Eye (tissue), 1 donor: ENCODE results near the gene GPC4.

Experiments
- DNase-seq: peaks from one replicate; pipeline ENCODE4 v3.0.0-alpha.2; 2015

GPC4 gene

DNA sequence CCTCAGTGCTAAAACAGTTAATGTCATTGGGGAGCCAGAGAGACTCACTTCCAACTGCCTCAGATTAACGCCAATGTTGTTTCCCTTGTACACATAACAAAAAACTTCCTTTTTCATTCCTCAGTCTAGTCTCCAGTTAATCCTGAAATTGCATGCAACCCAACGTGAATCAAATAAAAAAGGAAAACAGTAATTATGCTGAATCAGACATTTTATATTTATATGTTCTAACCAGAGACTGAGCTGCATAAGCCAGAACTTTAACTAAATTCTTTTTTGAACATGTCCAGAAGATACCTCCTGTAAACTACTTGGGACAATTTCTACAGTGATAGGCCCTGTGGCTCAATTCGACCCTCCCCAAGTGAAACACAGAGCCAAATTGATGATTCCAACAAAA, 4.7 kb downstream of the GPC4 start:
- DNase-seq: no peak

DNA sequence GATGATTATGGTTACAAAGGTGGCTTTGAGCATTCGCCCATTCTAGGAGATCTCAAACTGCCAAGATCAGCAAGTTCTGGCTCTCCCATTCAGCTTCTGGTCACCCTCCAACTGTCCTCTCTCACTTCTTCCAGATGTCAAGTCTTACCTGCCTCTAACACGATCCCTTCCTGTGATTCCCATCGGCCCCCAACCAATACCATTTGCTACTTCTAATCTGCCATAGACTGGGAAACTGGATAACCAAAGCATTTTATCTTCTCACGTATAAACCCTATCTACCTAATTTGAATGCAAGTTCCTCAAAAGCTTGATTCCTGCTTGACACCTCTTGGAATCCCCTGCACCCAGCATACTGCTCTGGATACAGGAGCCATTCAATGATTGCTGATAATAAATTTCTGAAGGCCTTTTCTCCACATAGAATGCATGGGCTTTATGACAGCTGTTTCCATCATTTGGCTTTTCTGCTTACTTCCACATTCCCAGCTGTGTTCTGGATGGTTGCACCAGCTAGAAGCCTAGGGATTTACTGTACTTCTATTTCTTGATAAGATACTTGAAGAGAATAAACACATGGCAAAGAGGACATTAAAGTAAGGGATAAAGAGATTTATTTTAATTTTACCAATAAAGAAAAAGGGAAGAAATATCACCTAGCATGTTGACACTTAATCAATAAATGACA, 9.6 kb downstream of the GPC4 start:
- DNase-seq: no peak

DNA sequence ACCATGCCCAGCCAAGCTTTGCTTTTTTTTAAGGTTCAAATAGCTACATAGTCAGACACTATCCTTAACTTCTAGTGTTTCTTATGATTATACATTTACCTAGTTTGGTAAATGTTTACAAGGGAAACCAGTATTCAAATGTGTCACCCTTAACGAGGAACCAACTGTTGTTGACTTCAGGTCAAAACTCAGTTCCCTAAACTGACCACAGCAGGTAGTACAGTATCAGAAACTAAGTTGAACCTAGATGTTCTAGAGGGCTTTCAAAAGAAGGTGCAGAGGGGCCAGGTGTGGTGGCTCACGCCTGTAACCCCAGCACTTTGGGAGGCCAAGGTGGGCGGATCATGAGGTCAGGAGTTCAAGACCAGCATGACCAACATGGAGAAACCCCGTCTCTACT, 11.3 kb downstream of the GPC4 start:
- DNase-seq: no peak

DNA sequence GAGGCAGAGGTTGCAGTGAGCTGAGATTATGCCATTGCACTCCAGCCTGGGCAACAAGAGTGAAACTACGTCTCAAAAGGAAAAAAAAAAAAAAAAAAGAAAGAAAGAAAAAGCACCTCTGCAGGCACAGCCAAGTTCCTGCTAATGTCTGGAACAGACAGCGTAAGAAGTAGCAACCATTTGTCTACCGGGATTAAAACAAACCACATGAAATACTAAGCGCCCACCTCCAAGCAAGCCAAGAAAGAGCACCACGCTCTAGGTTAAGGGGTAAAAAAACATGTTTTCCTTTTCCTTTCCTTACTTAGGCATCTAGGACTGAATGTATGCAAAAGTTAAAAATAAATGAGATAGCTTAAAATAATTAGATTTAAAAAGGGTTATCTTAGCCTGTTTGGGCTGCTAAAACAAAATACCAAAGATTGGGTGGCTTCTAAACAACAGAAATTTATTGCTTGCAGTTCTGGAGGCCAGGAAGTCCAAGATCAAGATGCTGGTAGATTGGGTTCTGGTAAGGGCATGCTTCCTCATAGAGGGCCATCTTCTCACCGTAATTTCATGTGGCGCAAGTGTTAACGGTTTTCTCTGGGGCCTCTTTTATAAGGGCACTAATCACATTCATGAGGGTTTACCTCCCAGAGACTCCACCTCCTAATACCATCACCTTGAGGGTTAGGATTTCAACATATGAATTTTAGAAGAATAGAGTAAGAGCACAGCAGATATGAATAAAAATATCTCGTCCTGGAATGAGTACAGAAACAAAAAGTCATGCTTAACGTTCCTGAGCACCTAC, 12.3 kb downstream of the GPC4 start:
- no peak for DNase-seq

DNA sequence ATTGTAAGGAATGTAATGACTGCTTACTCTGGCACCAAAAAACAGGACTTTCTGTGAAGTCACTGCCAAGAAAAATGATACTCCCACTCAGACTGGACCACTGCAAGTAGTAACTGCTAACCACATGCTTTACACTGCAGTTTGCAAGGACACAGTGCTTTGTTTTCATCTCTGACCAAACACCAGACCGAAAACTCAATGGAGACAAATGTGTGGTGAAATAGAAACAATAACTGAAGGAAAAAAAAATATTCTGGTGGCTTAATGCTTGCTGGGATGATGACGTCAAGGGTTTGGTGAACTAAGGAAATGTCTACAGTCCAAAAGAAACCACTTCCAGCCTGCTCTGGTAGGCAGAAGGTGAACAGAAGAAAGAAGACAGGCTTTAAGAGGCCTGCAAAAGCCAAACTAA, 13.2 kb downstream of the GPC4 start:
- DNase-seq: no peak

DNA sequence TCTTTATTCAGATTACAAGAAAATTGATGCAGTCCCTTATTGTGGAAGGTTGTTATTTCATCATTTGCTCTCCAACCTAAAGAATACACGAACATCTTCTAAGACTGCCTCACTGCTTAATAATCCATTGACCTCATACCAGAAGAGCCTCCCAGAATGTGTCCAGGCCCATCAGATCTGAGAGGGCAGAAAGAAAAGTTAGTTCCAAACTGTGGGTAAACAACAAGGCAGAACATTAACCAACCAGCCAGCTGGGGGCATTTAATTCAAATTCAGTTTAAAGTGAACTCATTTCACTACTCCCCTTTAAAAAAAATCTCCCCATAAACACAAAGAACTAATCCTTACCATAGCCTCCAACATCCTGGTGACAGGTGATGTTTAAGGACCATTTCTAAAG, 13.8 kb downstream of the GPC4 start:
- no peak for DNase-seq

DNA sequence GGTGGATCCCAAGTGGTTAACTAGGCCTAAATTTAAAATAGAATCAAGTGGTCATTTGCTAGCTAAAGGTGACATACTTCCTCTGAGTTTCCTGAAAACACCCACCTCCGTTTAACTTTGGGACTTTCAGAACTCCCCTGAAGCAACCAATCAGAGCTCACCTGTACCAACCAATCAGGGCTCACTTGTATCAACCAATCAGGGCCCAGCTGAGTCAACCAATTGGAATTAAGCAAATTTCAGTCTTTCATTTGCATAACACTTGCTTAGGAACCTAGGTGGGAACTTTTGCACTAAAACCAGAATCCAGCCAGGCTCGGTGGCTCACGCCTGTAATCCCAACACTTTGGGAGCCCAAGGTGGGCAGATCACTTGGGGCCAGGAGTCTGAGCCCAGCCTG, 15.9 kb downstream of the GPC4 start:
- DNase-seq: no peak

DNA sequence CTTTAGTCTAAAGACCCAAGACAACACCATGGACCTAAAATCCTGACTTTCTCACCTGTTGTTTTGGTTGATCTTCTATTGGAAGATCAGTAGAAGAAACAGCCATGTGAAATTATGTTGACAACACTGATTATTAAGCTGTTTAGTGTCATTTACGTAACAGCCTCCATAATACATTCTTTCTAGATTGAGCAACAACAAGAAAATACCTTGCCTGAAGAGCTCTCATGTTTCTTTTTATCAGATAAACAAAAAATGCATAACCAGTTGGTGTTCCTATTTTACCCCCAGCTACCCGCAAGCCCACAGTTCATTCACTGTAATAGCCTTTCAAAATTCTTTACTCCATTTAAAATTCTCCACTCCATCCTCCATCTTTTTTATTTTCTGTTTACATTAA, 20.5 kb downstream of the GPC4 start:
- no peak for DNase-seq

DNA sequence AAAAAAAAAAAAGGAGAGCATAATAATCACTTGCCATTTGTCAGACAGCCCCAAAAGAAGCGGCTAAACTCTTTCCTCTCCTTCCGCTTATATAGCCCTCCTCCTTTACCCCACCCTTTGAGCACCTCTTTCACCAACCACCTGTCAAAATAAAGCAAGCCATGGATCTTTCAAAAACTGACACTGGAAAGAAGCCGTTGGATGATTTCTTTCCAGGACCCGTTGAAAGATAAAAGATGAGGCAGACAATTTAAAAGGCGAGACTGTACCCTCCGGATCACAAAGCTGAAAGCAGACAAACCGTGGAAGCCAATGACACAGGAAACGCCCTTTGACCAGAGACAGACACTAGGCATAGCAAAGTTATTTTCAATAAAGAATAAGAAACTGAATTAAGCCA, 22.6 kb downstream of the GPC4 start:
- DNase-seq: no peak

DNA sequence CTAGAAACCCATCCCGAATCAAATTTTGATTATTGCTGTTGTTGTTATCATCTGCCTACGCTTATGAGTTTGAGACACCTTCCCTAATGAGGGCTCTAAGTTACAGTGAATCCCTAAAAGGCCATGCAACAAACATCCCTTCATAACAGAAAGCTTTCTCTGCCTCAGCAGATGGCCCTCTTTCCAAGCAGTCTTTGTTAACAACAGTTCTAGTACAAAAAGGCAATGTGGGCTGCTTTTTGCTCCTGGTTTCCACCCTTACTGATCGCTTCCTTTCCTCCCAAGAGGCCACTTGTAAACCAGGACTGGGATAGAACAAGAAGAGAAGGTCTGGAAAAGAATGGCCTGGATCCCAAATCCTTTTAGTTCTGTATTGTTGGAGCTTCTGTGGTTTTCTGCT, 24.2 kb downstream of the GPC4 start:
- DNase-seq: peak; percentile 28

DNA sequence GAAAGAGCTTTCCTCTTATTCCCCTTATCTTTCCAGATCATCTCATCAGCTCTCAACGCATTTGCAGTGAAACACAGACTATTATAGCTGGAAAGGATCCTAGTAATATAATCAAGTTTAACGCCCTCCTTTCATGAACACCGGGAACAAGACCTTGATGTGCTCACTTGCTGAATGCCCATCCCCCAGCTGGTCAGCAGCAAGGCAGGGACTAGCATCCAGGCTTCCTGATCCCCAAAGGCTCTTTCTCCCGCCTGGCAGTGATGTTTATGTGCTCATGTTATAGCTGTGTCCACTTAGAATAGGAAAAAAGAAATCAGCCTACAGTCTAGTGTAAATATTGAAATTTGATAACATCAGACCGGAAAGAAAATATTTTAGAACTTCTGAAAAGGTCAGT, 24.6 kb downstream of the GPC4 start:
- peak; percentile 49 for DNase-seq

DNA sequence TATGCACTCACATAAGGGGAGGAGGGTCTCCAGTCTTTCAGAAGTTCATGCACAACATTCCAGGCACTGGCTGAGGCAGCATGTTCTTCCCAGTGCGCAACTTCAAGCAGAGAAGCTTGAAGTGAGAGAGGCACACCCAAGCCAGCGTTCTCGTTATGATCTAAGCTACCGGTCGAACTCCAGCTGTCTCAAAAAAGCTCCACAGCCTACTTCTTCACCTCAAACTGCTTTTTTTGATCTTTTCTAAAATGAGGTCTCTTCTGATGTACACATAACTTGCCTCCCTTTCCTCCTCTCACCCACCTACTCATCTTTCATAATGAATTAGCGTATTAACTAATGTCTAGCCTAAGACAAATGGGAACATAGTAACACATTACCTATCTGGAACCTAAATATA, 25.3 kb downstream of the GPC4 start:
- DNase-seq: no peak

DNA sequence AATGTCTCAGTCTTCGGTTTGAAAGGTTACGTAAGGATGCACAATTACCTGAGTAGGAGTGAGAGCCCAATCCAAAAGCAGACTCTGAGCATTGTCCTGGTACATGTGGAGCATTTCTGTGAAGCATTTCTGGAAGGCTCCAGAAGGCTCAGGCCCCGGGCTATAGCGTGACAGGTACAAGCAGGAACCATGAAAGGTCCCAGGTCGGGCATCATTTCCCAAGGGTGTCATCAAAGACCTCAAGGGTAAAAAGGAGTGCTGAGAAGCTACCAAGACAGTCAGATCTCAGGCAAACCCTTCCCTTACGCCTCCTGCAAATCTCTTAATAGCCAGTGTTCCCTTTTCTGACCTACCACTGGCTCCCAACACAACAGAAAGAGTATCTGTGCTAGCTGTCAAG, 30.8 kb downstream of the GPC4 start:
- no peak for DNase-seq

DNA sequence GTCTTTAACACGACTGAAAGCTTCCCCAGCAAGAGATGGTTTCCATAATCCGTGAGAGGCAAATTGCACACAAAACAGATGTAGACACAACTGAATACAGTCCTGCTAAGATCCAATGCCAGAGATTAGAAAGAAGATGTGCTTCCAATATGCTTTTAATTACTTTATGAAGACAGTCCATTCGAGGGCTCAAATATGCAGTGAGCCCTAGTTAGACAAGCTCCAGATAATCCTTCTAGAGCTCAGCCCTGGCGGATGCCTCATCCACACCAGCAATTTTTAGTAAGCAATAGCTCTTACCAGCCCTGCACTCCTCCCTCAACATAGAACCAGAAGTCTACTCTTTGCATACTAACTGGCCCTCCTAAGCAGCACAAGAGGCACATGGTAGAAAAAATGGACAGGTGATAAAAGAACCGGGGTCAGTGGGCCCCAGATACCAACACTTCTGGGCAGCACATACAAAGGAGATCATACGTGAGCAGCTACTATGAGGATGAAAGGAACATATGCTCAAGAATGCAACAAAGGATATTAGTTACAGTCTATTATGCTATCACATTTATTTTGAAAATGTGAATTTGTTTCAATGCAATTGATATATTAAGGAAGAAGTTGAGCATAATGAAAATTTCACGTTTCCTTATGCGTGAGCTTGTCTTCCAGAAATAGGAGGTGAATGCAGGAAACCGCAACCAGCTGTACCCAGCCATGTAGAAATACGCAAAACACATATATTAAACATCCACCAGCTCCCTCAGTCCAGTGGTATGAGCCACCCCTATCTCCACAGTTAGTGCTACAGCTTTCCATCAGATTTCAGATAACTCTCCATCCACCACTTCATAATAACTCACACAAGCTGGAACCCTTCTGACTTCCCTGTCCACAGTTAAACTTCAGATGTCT, 34.3 kb downstream of the GPC4 start:
- DNase-seq: no peak

DNA sequence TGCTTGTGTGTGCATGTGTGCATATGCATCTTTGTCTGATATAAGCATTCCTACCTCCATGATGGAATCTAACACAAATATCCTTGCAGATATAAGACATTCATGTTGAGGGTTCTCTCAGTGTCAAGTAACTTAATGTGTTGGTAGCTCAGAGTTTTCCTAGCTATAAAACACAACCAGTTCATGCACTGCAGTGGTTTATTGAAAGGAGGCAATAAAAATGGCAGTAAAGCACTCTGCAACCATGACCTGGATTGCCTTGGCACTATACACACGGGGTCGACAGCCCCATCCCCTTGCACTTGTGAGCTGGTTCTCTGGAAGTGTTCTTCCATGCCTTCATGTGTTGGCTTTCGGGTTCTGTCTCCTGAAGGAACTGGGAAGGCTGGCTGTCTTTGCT, 38.9 kb downstream of the GPC4 start:
- DNase-seq: no peak

DNA sequence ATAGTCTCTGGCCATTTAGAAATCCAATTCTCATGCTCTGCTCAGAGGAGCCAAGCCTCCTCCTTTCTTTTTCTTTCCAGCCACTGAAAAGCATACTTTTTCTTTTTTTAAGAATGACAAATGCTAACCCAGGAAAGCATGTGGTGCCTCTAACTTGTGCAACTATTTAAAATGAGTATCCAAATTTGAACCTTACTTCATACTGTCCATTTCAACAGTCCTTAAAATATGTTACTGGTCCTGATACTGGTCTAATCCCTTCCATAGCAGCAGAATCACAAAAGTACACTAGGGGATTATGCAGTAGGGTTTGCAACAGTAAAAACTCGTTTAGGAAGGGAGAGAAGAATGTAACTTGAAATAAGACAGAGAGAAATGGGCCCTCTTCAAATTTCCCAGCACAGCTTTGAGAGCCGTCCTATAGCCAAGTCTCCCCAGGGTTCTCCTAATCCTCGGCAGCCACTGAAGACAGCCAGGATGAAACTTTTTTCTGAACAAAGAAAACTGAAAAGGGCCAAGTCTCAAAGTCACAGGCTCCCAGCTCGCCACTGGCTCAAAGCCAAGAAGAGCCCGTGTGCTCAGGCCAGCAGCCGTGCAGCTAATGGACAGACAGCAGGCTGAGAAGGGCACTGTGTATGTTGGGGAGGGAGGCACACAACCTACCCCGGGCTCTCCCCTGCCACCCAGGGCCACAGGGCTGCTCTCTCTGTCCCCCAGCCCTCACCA, 39.5 kb downstream of the GPC4 start:
- no peak for DNase-seq

DNA sequence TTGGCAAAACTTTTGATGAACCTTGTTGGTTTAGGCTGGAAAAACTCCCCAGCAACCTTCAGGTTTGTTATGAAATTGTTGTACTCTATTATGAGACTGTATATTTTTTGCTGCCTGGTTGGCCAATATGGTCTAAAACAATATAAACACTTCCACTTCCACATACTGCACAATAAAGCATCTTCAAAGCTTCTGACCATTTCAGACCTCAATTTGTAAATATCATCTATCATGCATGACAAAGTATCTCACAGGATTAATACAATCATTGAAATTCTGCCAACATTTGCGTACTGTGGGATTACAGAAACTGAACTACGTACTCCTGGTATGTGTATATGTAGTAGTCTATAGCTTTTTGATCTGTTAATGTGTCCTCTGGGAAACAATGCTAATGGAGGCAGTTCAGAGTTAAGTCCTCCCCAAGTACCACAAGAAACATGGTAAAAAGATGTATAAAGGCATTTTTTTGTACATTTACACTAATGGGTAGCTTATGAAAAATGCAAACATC, 40.4 kb downstream of the GPC4 start:
- no peak for DNase-seq

DNA sequence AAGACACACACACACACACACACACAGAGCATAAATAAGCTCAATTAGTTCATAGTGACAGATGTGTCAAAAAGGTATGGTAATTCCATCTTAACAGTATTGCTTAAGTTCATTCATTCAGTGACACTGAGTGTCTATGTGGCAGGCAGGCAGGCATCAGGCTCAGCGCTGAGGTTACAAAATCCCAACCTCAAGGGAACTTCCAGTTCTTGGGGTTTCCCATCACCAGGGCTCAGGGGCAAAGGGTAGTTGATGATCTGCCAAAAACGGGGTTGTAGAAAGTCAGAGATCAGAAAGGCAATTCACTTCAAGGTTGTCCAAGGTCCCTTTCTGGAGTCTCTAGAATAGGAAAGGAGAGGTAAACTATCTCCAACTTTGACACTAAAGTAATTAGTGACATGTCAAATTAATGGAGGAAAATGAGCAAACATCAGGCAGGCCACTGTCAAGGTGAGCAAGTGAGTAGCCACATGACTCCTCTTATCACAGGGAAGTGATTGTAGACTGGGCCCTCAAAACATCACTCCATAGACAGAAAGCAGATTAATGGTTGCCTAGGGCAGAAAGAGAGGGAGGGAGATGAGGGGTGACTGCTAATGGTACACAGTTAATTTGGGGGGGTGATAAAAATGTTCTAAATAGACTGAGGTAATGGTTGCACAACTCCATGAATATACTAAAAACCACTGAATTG, 41.8 kb downstream of the GPC4 start:
- no peak for DNase-seq

DNA sequence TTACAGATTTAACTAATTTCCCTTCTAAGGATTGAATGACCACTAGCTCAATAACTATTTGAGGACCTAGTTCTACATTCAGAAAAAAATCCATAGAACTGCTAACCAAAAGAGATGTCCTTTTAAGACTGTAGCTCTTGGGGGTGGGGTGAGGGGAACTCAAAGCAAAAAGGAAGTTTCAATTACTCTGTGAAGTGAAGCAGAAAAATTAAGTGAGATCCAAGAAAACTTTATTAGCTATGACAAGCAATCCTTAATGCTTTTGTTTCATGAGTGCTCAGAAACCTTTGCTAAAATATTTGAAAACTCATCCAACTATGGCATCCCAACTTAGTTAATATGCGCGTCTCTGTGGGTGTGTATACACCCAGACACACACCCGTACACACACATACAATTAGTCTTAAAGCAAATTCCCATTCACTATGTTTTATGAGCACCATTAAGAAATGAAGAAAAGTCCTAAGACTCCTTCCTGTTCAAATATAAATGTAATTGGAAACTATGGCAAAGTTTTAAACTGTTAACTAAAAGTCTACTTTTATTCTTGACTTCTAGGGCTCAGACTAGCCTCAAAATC, 44.5 kb downstream of the GPC4 start:
- peak; percentile 65 for DNase-seq

DNA sequence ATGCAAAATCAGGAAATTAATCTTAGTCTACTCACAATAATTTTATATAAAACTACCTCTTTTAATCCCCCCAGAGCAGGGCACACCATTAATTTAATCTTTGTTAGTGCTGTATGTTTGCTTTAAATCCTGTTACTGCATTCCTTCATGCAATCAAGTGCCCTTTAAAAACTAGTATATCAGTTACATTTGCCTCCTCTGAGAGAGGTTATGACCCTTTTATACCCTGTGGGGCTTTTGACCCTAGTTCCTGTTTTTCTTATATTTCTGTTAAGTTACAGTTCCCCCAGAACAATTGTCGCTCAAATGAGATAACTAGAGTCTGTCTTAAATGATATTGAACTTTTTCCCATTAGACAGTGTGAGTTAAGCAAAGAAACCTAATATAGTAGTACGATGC, 46.2 kb downstream of the GPC4 start:
- no peak for DNase-seq

DNA sequence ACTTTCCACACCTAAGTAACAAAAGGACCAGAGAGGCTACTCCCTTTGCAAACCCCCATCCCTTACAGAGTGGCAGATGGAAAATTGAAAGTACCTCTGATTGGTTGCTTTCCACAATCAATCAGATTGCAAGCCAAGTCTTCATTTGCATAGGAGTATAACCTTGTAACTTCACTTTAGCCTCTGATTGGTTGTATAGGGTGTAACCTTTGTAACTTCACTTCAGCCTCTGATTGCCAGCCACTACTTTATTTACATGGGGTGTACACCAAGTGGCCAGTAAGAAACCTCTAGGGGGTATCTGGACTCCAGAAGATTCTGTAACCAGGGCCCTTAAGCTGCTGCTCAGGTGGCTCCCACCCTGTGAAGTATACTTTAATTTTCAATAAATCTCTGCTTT, 48.6 kb downstream of the GPC4 start:
- no peak for DNase-seq
